C4-2B (cell line): ENCODE measurements around the gene NME2.

Experiments
- CTCF ChIP-seq: fragments of 450-650 bp; conservative IDR thresholded peaks from 2 replicates; pipeline ENCODE4 v1.5.1; 2017; ENCODE audit warnings: mild to moderate bottlenecking
- ZFX ChIP-seq: fragments of 450-650 bp; IDR thresholded peaks from 2 replicates; pipeline ENCODE4 v1.6.1; 2017

GRCh38 chr17:51124640-51125503, 41.3 kb upstream of the NME2 start:
- TF ChIP-seq CTCF, result no peak
- no peak for TF ChIP-seq ZFX
